Measurements from ENCODE around the gene RPL4. TPM values are rescaled to one million over a fixed set of nuclear protein-coding genes. Genes with fewer than 3 reads are reported as not detected.

Gene RPL4
- total and polyA plus RNA-seq, 2 of the 8 experiments (the other 6 are each of a cell fraction or from before 2014, with no cell fraction given): 3,950 to 3,973 TPM

Small RNA genes within 50 kb of the gene (microRNA-seq; reads per million reads assigned to microRNA genes)
- gene MIR4512 (ENCODE audit: borderline microRNAs expressed in 2 of 2, borderline number of aligned reads in 2 of 2, borderline replicate concordance in 1 of 2): 0 reads per million in 2 experiments

Small RNA genes within 50 kb of the gene (small RNA-seq; reads per million reads assigned to genes)
- gene MIR4512 (ENCODE audit: insufficient read depth): not detected
- not detected for gene RF01159 (ENCODE audit: insufficient read depth)
- gene SNORD16 (ENCODE audit: insufficient read depth): not detected
- gene SNORD18A (ENCODE audit: insufficient read depth): not detected
- gene SNORD18B (ENCODE audit: insufficient read depth): not detected
- gene SNORD18C (ENCODE audit: insufficient read depth): not detected

Other genes starting within 250 kb of the RPL4 start
- gene DIS3L, start 211.3 kb downstream of the RPL4 start, total RNA-seq (2021; fragmentation: NEBNext Ultra II Directional; extraction: Animal tissue kit (Norgen Biotek cat#: 25700)): 25.0 and 31.2 TPM in 2 replicates
- 5.5 and 8.7 TPM in 2 replicates for gene DIS3L, start 211.3 kb downstream of the RPL4 start, polyA plus RNA-seq (2011; rRNA removed)
- 23.5 and 24.7 TPM in 2 replicates for gene TIPIN, start 148.2 kb downstream of the RPL4 start, total RNA-seq (2021; fragmentation: NEBNext Ultra II Directional; extraction: Animal tissue kit (Norgen Biotek cat#: 25700))
- 8.2 and 8.5 TPM in 2 replicates for gene TIPIN, start 148.2 kb downstream of the RPL4 start, polyA plus RNA-seq (2011; rRNA removed)
- 70.4 and 78.2 TPM in 2 replicates for gene MAP2K1, start 117.9 kb downstream of the RPL4 start, total RNA-seq (2021; fragmentation: NEBNext Ultra II Directional; extraction: Animal tissue kit (Norgen Biotek cat#: 25700))
- 38.9 and 54.7 TPM in 2 replicates for gene MAP2K1, start 117.9 kb downstream of the RPL4 start, polyA plus RNA-seq (2011; rRNA removed)
- 21.5 and 23.1 TPM in 2 replicates for gene SNAPC5, start 7.1 kb downstream of the RPL4 start, total RNA-seq (2021; fragmentation: NEBNext Ultra II Directional; extraction: Animal tissue kit (Norgen Biotek cat#: 25700))
- gene SNAPC5, start 7.1 kb downstream of the RPL4 start, polyA plus RNA-seq (2011; rRNA removed): 12.1 and 18.7 TPM in 2 replicates
- 61.5 and 62.8 TPM in 2 replicates for gene ZWILCH, start 471 bp upstream of the RPL4 start, total RNA-seq (2021; fragmentation: NEBNext Ultra II Directional; extraction: Animal tissue kit (Norgen Biotek cat#: 25700))
- 8.8 and 18.1 TPM in 2 replicates for gene ZWILCH, start 471 bp upstream of the RPL4 start, polyA plus RNA-seq (2011; rRNA removed)
- 6.2 and 6.4 TPM in 2 replicates for gene LCTL, start 61.1 kb upstream of the RPL4 start, total RNA-seq (2021; fragmentation: NEBNext Ultra II Directional; extraction: Animal tissue kit (Norgen Biotek cat#: 25700))
- gene LCTL, start 61.1 kb upstream of the RPL4 start, polyA plus RNA-seq (2011; rRNA removed): 5.5 and 7.1 TPM in 2 replicates
- gene SMAD6, start 197.4 kb upstream of the RPL4 start, total RNA-seq (2021; fragmentation: NEBNext Ultra II Directional; extraction: Animal tissue kit (Norgen Biotek cat#: 25700)): 7.0 and 7.6 TPM in 2 replicates
- gene SMAD6, start 197.4 kb upstream of the RPL4 start, polyA plus RNA-seq (2011; rRNA removed): 1.8 and 3.4 TPM in 2 replicates